Activated CD4-positive, alpha-beta T cell treated with anti-CD3 and anti-CD28 coated beads for 36 hours (primary cell): ENCODE results near the gene TSKS. TPM values are rescaled to one million over a fixed set of nuclear protein-coding genes. Genes with fewer than 3 reads are reported as not detected.

Experiments used
- ATAC-seq: fragments of 200-7000 bp; cut with Tn5 transposase; one replicate; pipeline ENCODE4 v1.10.0; 2021; ENCODE audit warnings: mild to moderate bottlenecking, moderate library complexity
- CTCF ChIA-PET: fragments of 350-600 bp; sonication (Branson Sonifier 250); formaldehyde crosslinking; loops from one replicate; lab custom pipeline; 2021; ENCODE audit warnings: antibody characterized with exemption; lab: Charles Lee
- POLR2A ChIA-PET: fragments of 350-600 bp; sonication (Branson Sonifier 250); formaldehyde crosslinking; loops from one replicate; lab custom pipeline; 2021; ENCODE audit warnings: antibody characterized with exemption, inconsistent platforms; lab: Charles Lee
- DNase-seq: peaks from one replicate; pipeline ENCODE4 v3.0.0-alpha.2; 2020
- H3K27ac Mint-ChIP-seq: one replicate; pipeline ENCODE4 v1.8.0; 2021; ENCODE audit warnings: mixed read lengths
- H3K27me3 Mint-ChIP-seq: one replicate; pipeline ENCODE4 v1.8.0; 2021; ENCODE audit warnings: mixed read lengths
- H3K36me3 Mint-ChIP-seq: one replicate; pipeline ENCODE4 v1.8.0; 2021; ENCODE audit warnings: low read depth, mixed read lengths
- H3K4me1 Mint-ChIP-seq: one replicate; pipeline ENCODE4 v1.8.0; 2021; ENCODE audit warnings: mixed read lengths
- H3K4me3 Mint-ChIP-seq: one replicate; pipeline ENCODE4 v1.8.0; 2021; ENCODE audit warnings: mild to moderate bottlenecking, moderate library complexity, mixed read lengths
- H3K9me3 Mint-ChIP-seq: one replicate; pipeline ENCODE4 v1.8.0; 2021; ENCODE audit warnings: low read depth, mixed read lengths
- intact Hi-C, 2 experiments: fragments of 100-400 bp; cut with DNase I in 1 of 2; cut with micrococcal nuclease in 1 of 2; formaldehyde crosslinking; loops; one replicate each; pipeline versions ENCODE4 v1.14.2 to v1.15.1; 2022 to 2024; cut with DNase I, micrococcal nuclease
- total RNA-seq, 2 experiments: library from RNA; stranded (reverse); gene quantifications; one replicate each; pipeline ENCODE4 v1.2.3, GENCODE V29; 2021

The TSKS gene
- total RNA-seq, 2 experiments from 2014 or later: 1.9 to 2.1 TPM

GRCh38 chr19:49775742-49776370 is 12.8 kb upstream of the TSKS start:
- no peak for ATAC-seq
- peaks cover 3% of the 10 kb centered on the region for H3K4me1 Mint-ChIP-seq
- ChIA-PET POLR2A (no interaction called here), CTCF (no interaction called here)
- H3K4me3 Mint-ChIP-seq: no peak overlapping the region
- no peak for DNase-seq
- no peaks in the 10 kb centered on the region for H3K9me3 Mint-ChIP-seq
- intact Hi-C loops: no loop called here
- H3K27ac Mint-ChIP-seq: no peak overlapping the region
- no peaks in the 10 kb centered on the region for H3K27me3 Mint-ChIP-seq
- H3K36me3 Mint-ChIP-seq: peaks cover 8% of the 10 kb centered on the region

GRCh38 chr19:49774969-49775368 is 11.9 kb upstream of the TSKS start:
- CTCF ChIA-PET: no interaction called here
- peaks cover 8% of the 10 kb centered on the region for H3K36me3 Mint-ChIP-seq
- no peaks in the 10 kb centered on the region for H3K9me3 Mint-ChIP-seq
- peaks cover 3% of the 10 kb centered on the region for H3K4me1 Mint-ChIP-seq
- POLR2A ChIA-PET: no interaction called here
- ATAC-seq (no peak), DNase-seq (no peak)
- no peak overlapping the region for H3K27ac Mint-ChIP-seq
- no peaks in the 10 kb centered on the region for H3K27me3 Mint-ChIP-seq
- intact Hi-C loops: no loop called here
- no peak overlapping the region for H3K4me3 Mint-ChIP-seq

GRCh38 chr19:49773663-49774350 is 10.7 kb upstream of the TSKS start:
- Mint-ChIP-seq H3K4me1 (peaks cover 10% of the 10 kb centered on the region), H3K27me3 (no peaks in the 10 kb centered on the region), H3K4me3 (no peak overlapping the region), H3K36me3 (peaks cover 11% of the 10 kb centered on the region), H3K9me3 (no peaks in the 10 kb centered on the region), H3K27ac (peak overlapping the region; percentile 47)
- intact Hi-C loops: no loop called here
- DNase-seq: no peak
- ChIA-PET POLR2A (no interaction called here), CTCF (interaction anchor here (0.5 kb wide), 1 partner anchor 23 kb away, joined by 3 read pairs; no protein-coding TSS in a partner anchor)
- ATAC-seq: no peak

- DNase-seq: no peak
- POLR2A ChIA-PET: no interaction called here
- ATAC-seq: no peak
- intact Hi-C loops: no loop called here
- H3K36me3 Mint-ChIP-seq: peaks cover 14% of the 10 kb centered on the region
- no peak overlapping the region for H3K27ac Mint-ChIP-seq
- H3K4me3 Mint-ChIP-seq: no peak overlapping the region
- H3K4me1 Mint-ChIP-seq: peaks cover 18% of the 10 kb centered on the region
- H3K9me3 Mint-ChIP-seq: no peaks in the 10 kb centered on the region
- CTCF ChIA-PET: no interaction called here
- H3K27me3 Mint-ChIP-seq: no peaks in the 10 kb centered on the region
Measured at GRCh38 chr19:49772850-49773432, 9.8 kb upstream of the TSKS start.

GRCh38 chr19:49771674-49772139 is 8.6 kb upstream of the TSKS start:
- no peak for ATAC-seq
- H3K9me3 Mint-ChIP-seq: no peaks in the 10 kb centered on the region
- ChIA-PET CTCF (interaction anchor here (0.7 kb wide), 1 partner anchor 92 kb away, joined by 3 read pairs; no protein-coding TSS in a partner anchor), POLR2A (no interaction called here)
- no peak overlapping the region for H3K4me3 Mint-ChIP-seq
- peaks cover 26% of the 10 kb centered on the region for H3K4me1 Mint-ChIP-seq
- no peak for DNase-seq
- intact Hi-C loops: no loop called here
- H3K27me3 Mint-ChIP-seq: no peaks in the 10 kb centered on the region
- peaks cover 14% of the 10 kb centered on the region for H3K36me3 Mint-ChIP-seq
- H3K27ac Mint-ChIP-seq: no peak overlapping the region

GRCh38 chr19:49770529-49770928 is 7.4 kb upstream of the TSKS start:
- H3K36me3 Mint-ChIP-seq: peaks cover 14% of the 10 kb centered on the region
- no peak overlapping the region for H3K4me3 Mint-ChIP-seq
- H3K9me3 Mint-ChIP-seq: no peaks in the 10 kb centered on the region
- ChIA-PET POLR2A (no interaction called here), CTCF (interaction anchor here (0.7 kb wide), 1 partner anchor 105 kb away, joined by 3 read pairs; no protein-coding TSS in a partner anchor)
- no peaks in the 10 kb centered on the region for H3K27me3 Mint-ChIP-seq
- peaks cover 37% of the 10 kb centered on the region for H3K4me1 Mint-ChIP-seq
- ATAC-seq (no peak), DNase-seq (no peak)
- no peak overlapping the region for H3K27ac Mint-ChIP-seq
- intact Hi-C loops: no loop called here

GRCh38 chr19:49767967-49768581 is 5.0 kb upstream of the TSKS start:
- H3K4me1 Mint-ChIP-seq: peaks cover 36% of the 10 kb centered on the region
- no peaks in the 10 kb centered on the region for H3K9me3 Mint-ChIP-seq
- H3K27ac Mint-ChIP-seq: peak overlapping the region; percentile 66
- peak overlapping the region; percentile 94 for H3K4me3 Mint-ChIP-seq
- CTCF ChIA-PET: no interaction called here
- intact Hi-C loops: loop anchor here (2.0 to 5.0 kb wide), 2 partner anchors 51 to 316 kb away; partner anchors contain the start of genes ALDH16A1 (in 1 of the 2) and PIH1D1 (in 1 of the 2)
- peaks cover 9% of the 10 kb centered on the region for H3K36me3 Mint-ChIP-seq
- no peaks in the 10 kb centered on the region for H3K27me3 Mint-ChIP-seq
- DNase-seq: no peak
- POLR2A ChIA-PET: no interaction called here
- no peak for ATAC-seq

- POLR2A ChIA-PET: interaction anchor here (0.7 to 1.3 kb wide), 3 partner anchors 49 to 175 kb away, joined by 3 to 7 read pairs (median 5); no protein-coding TSS in a partner anchor
- Mint-ChIP-seq H3K4me1 (peaks cover 36% of the 10 kb centered on the region), H3K9me3 (no peaks in the 10 kb centered on the region), H3K27ac (peak overlapping the region; percentile 66), H3K36me3 (peaks cover 6% of the 10 kb centered on the region), H3K4me3 (peak overlapping the region; percentile 94), H3K27me3 (no peaks in the 10 kb centered on the region)
- no peak for DNase-seq
- CTCF ChIA-PET: interaction anchor here (1.1 kb wide), 1 partner anchor 100 kb away, joined by 3 read pairs; the partner anchor contains the start of gene PNKP
- intact Hi-C loops: loop anchor here (2.0 to 5.0 kb wide), 2 partner anchors 51 to 315 kb away; partner anchors contain the start of genes ALDH16A1 (in 1 of the 2) and PIH1D1 (in 1 of the 2)
- ATAC-seq: no peak
Measured at GRCh38 chr19:49767381-49767780, 4.3 kb upstream of the TSKS start.

GRCh38 chr19:49766930-49767299 is 3.8 kb upstream of the TSKS start, which contains the start of gene AP2A1:
AP2A1 (plus strand) TSS chr19:49767001; CDS start chr19:49767134, 133 bp downstream.
- POLR2A ChIA-PET: interaction anchor here (0.5 to 1.3 kb wide), 6 partner anchors 49 to 680 kb away, joined by 3 to 7 read pairs (median 4); no protein-coding TSS in a partner anchor
- Mint-ChIP-seq H3K36me3 (peaks cover 6% of the 10 kb centered on the region), H3K27ac (peak within 1 kb of the TSS; percentile 93), H3K4me3 (peak within 1 kb of the TSS; percentile 94), H3K27me3 (no peaks in the 10 kb centered on the region), H3K9me3 (no peaks in the 10 kb centered on the region), H3K4me1 (peaks cover 36% of the 10 kb centered on the region)
- DNase-seq: no peak
- ATAC-seq: no peak
- CTCF ChIA-PET: interaction anchor here (0.9 to 1.1 kb wide), 2 partner anchors 95 to 101 kb away, joined by 3 read pairs; partner anchors contain the start of gene PNKP
- intact Hi-C loops: loop anchor here (1.0 to 5.0 kb wide), 21 partner anchors 41 to 774 kb away; partner anchors contain the start of genes AKT1S1 (in 2 of the 2), FUZ (in 2 of the 2), PIH1D1 (in 2 of the 2) and TBC1D17 (in 2 of the 2)

GRCh38 chr19:49766007-49766929 is 3.2 kb upstream of the TSKS start:
- intact Hi-C loops: loop anchor here (1.0 to 5.0 kb wide), 21 partner anchors 42 to 773 kb away; partner anchors contain the start of genes AKT1S1 (in 2 of the 2), FUZ (in 2 of the 2), PIH1D1 (in 2 of the 2) and TBC1D17 (in 2 of the 2)
- ATAC-seq (peak; percentile 93), DNase-seq (peak; percentile 99)
- Mint-ChIP-seq H3K36me3 (peaks cover 6% of the 10 kb centered on the region), H3K4me3 (peak overlapping the region; percentile 94), H3K27ac (peak overlapping the region; percentile 93), H3K4me1 (peaks cover 36% of the 10 kb centered on the region), H3K9me3 (no peaks in the 10 kb centered on the region), H3K27me3 (no peaks in the 10 kb centered on the region)
- CTCF ChIA-PET: interaction anchor here (0.6 to 1.1 kb wide), 4 partner anchors 39 to 101 kb away, joined by 3 read pairs; partner anchors contain the start of gene PNKP
- POLR2A ChIA-PET: interaction anchor here (0.5 to 1.3 kb wide), 5 partner anchors 48 to 679 kb away, joined by 3 to 7 read pairs (median 5); no protein-coding TSS in a partner anchor
